ES-I3 (cell line): ENCODE results near the gene DEF6.
"Not testable (repeated sequence)": the region's sequence is repeated elsewhere in the genome, so short reads cannot be mapped to it uniquely, and the experiment has no call there.

Experiments used
- H3K36me3 ChIP-seq: 2 replicates; pipeline ENCODE4 v1.6.1; 2013; ENCODE audit warnings: mild to moderate bottlenecking, low read length, control low read depth, moderate library complexity; ENCODE audit not compliant: insufficient read depth
- H3K4me1 ChIP-seq: 2 replicates; pipeline ENCODE4 v1.6.1; 2013; ENCODE audit warnings: mild to moderate bottlenecking, control low read depth, low read length; ENCODE audit not compliant: insufficient read depth
- H3K9ac ChIP-seq: 2 replicates; pipeline ENCODE4 v1.6.1; 2013; ENCODE audit warnings: low read depth, mild to moderate bottlenecking, low read length, moderate library complexity
- H3K9me3 ChIP-seq: 2 replicates; pipeline ENCODE4 v1.6.1; 2013; ENCODE audit warnings: mild to moderate bottlenecking, low read length, moderate library complexity; ENCODE audit not compliant: control insufficient read depth, insufficient read depth

The DEF6 gene

DNA sequence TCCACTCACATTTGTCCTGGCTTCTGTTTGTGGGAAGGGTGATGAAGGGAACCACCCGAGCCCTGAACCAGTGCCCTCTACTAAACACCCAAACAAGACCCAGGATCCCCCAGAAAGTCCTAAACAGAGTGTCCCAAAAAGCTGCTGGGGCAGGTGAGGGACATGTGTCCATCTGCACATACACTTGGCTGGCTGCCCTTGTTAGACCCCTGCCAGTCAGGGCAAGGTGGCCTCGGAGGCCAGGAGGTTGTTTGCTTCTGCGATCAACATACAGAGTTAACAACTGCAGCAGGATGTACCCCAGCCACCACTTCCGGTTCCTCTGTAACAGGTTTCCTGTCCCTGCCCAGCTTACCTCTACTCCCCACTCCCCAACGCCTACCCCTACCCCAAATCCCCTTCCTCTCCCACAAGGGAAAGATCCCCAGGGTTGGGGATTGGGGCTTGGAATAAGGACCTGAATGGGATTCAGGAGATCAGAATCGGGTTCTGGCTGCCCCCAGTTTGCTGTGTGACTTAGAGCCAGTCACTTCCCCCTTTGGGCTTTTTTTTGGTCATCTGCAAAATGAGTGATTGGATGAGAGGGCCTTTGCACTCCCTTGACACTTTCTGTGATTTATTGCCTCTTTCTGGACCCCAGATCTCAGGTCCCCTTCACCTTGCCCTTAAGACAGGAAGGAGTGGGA, 13.9 kb downstream of the DEF6 start:
- Histone ChIP-seq H3K36me3 (no peaks in the 10 kb centered on the region), H3K4me1 (no peaks in the 10 kb centered on the region), H3K9me3 (no peaks in the 10 kb centered on the region), H3K9ac (no peak overlapping the region)

DNA sequence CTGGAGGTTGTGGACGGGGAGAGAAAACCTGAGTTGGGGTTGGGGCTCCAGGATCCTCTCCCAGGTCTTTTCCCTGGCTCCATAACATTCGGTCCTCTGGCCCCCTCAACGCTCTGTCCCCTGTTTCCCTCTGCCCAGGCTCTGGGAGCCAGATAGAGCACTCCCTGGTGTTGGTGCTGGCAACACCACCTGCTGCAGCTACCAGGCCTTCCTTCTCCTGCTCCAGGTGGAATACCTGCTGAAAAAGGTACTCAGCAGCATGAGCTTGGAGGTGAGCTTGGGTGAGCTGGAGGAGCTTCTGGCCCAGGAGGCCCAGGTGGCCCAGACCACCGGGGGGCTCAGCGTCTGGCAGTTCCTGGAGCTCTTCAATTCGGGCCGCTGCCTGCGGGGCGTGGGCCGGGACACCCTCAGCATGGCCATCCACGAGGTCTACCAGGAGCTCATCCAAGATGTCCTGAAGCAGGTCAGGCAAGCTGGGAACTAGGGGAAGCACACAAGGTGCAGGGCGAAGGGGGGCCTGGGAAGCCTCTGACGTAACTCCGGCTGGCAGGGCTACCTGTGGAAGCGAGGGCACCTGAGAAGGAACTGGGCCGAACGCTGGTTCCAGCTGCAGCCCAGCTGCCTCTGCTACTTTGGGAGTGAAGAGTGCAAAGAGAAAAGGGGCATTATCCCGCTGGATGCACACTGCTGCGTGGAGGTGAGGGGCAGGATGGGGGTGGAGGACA, 14.6 kb downstream of the DEF6 start:
- H3K36me3 ChIP-seq, result no peaks in the 10 kb centered on the region
- no peaks in the 10 kb centered on the region for H3K4me1 ChIP-seq
- no peak overlapping the region for H3K9ac ChIP-seq
- no peaks in the 10 kb centered on the region for H3K9me3 ChIP-seq

- no peaks in the 10 kb centered on the region for H3K36me3 ChIP-seq
- no peaks in the 10 kb centered on the region for H3K9me3 ChIP-seq
- H3K9ac ChIP-seq, result no peak overlapping the region
- H3K4me1 ChIP-seq, result no peaks in the 10 kb centered on the region
Observed at GRCh38 chr6:35312807-35313206, 15.2 kb downstream of the DEF6 start.

DNA sequence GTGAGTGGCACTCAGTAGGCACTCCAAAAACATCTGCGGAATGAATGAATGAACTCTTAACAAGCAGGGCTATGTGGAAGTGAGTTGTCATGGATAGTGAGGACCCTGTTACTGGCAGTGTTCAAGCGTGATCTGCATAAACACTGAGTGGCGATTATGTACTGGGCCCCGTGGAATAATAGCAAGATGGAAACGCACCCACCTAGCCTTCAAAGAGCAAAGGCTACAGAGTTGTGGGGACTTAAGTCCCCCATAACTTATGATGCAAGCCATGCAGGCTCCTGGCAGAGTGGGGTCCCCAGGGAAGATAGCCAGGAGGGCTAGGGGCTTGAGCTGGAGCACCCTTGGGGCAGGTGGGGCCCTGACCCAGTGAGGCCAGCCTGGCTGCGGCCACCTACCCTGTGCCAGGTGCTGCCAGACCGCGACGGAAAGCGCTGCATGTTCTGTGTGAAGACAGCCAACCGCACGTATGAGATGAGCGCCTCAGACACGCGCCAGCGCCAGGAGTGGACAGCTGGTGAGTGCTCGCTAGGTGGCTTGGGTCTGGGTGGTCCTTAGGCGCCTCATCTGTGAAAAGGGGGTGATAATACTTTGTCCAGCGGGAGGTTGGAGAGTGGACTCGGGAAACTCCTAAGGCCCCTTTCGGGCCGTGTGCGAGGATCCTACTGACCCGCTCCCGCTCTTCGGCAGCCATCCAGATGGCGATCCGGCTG, 20.0 kb downstream of the DEF6 start:
- no peaks in the 10 kb centered on the region for H3K9me3 ChIP-seq
- H3K9ac ChIP-seq, result peak overlapping the region; percentile 50
- H3K4me1 ChIP-seq, result no peaks in the 10 kb centered on the region
- H3K36me3 ChIP-seq, result no peaks in the 10 kb centered on the region

GRCh38 chr6:35318196-35319171, 20.9 kb downstream of the DEF6 start:
- no peaks in the 10 kb centered on the region for H3K9me3 ChIP-seq
- H3K36me3 ChIP-seq, result no peaks in the 10 kb centered on the region
- H3K9ac ChIP-seq, result peak overlapping the region; percentile 50
- no peaks in the 10 kb centered on the region for H3K4me1 ChIP-seq

DNA sequence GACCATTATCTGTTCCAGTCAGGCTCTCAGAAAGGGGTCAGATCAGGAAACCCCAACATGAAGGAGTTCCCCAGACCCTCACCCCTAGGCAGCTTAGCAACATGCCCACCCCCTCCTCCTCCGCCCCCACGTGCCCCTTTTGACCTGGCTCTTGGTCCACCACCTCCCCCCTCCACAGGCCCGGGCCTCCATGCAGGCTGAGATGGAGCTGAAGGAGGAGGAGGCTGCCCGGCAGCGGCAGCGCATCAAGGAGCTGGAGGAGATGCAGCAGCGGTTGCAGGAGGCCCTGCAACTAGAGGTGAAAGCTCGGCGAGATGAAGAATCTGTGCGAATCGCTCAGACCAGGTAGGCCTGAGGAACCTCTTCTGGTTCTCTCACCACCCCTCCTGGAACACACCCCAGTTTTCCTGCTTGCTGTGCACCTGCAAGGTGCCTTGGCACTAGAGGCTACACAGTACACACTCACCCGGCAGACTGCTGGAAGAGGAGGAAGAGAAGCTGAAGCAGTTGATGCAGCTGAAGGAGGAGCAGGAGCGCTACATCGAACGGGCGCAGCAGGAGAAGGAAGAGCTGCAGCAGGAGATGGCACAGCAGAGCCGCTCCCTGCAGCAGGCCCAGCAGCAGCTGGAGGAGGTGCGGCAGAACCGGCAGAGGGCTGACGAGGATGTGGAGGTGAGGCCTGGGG, 21.9 kb downstream of the DEF6 start:
- no peaks in the 10 kb centered on the region for H3K36me3 ChIP-seq
- no peaks in the 10 kb centered on the region for H3K9me3 ChIP-seq
- no peak overlapping the region for H3K9ac ChIP-seq
- no peaks in the 10 kb centered on the region for H3K4me1 ChIP-seq

GRCh38 chr6:35320031-35320410, 22.4 kb downstream of the DEF6 start:
- Histone ChIP-seq H3K9ac (no peak overlapping the region), H3K4me1 (no peaks in the 10 kb centered on the region), H3K36me3 (no peaks in the 10 kb centered on the region), H3K9me3 (no peaks in the 10 kb centered on the region)

- Histone ChIP-seq H3K36me3 (no peaks in the 10 kb centered on the region), H3K9ac (no peak overlapping the region)
Observed at GRCh38 chr6:35321091-35321490, 23.5 kb downstream of the DEF6 start.

DNA sequence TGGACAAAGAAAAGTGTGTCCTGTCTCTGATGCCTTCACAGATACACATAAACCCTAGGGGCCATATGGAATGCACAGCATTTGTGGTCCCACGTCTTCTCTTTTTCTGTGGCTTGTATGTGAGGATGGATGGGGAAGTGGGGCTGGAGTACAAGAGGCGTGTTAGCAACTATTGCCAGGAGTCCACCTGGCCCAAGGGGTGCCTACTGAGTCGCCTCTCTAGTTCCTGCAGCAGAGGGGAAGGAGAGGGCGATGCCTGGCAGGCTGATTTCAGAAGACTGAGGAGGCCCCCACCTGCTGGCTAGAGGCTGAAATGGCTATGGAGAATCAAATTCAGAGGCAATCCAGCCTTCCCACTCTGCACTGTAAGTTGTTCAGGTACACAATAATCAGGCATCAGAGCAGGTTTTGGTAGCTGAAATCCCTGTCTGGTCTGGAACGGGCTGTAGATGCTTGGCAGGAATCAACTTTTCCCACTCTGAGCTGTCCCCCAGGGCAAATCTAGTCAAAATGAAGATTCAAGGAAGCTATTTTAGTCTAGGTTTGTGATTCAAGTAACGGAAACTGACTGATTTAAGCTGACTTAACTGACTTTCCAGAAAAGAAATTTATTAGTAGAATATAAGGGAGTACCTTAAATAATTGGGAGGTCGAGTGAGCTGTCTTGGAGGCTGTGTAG, 29.9 kb downstream of the DEF6 start:
- Histone ChIP-seq H3K9me3 (no peaks in the 10 kb centered on the region), H3K36me3 (no peaks in the 10 kb centered on the region), H3K4me1 (no peaks in the 10 kb centered on the region), H3K9ac (no peak overlapping the region)

More at GRCh38 chr6:35321091-35321490, 23.5 kb downstream of the DEF6 start:
- no peaks in the 10 kb centered on the region for H3K9me3 ChIP-seq
- no peaks in the 10 kb centered on the region for H3K4me1 ChIP-seq

DNA sequence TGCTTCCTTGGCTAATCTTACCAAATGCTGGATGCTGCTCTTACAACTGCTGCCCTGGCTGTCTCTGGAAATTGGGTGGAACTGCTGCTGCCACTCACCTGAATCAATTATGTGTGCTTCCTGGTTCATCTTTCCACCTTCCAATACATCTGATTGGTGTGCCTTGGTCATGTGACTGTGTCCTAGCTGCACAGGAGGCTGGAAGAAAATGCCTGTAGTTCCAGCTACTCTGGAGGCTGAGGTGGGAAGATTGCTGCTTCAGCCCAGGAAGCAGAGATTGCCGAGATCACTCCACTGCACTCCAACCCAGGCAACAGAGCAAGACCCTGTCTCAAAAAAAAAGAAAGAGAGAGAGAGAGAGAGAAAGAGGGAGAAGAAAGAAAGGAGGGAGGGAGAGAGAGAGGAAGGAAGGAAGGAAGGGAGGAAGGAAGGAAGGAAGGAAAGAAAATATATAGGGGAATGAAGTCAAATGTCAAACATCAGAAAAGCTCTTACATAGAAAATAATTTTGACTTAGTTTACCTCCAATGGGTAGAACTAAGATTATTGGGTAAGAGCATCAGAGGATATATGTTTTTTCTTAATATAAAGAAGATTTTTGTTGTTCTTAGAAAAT, 30.6 kb downstream of the DEF6 start:
- H3K9ac ChIP-seq, result no peak overlapping the region
- no peaks in the 10 kb centered on the region for H3K9me3 ChIP-seq
- no peaks in the 10 kb centered on the region for H3K36me3 ChIP-seq
- no peaks in the 10 kb centered on the region for H3K4me1 ChIP-seq

DNA sequence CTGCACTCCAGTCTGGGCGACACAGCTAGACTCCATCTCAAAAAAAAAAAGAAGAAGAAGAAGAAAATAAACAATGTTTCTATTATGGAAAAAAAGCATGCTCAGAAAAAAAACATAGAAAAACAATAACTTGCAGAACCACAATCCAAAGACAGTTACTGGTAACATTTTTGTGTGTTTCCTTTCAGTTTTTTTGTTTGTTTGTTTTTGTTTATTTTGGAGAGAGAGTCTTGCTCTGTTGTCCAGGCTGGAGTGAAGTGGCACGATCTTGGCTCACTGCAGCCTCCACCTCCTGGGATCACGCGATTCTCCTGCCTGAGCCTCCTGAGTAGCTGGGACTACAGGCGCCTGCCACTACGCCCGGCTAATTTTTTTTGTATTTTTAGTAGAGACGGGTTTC, 31.3 kb downstream of the DEF6 start:
- H3K36me3 ChIP-seq, H3K4me1 ChIP-seq, H3K9ac ChIP-seq, H3K9me3 ChIP-seq: not testable (repeated sequence)

DNA sequence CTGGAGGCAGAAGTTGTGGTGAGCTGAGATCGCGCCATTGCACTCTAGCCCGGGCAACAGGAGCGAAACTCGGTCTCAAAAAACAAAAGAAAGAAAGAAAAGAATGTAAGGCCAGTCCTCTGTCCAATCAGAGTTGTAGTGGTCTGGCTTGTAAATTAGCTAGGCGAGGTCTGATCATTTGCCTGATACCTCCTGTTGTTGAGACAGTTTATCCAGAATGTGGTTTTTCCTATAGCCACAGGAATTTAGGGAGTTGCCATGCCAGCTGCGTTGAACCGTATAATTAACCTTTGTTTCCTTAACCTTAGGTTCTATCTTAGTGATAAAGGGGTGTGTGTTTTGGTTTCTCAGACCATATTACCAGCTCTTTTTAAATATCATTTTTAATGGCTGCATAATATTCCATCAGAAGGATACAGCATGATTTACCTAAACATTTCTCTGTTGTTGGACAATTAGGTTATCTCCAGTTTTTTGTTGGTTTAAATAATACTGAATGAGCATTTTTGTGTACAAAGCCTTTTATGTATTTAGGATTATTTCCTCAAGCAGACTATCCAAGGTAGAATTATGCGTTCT, 33.0 kb downstream of the DEF6 start:
- no peak overlapping the region for H3K9ac ChIP-seq
- no peaks in the 10 kb centered on the region for H3K4me1 ChIP-seq
- no peaks in the 10 kb centered on the region for H3K36me3 ChIP-seq
- H3K9me3 ChIP-seq, result no peaks in the 10 kb centered on the region
